GM06990 (cell line): ENCODE measurements around the gene GRHL1.

Experiments
- DNase-seq: peaks from one replicate; pipeline ENCODE4 v3.0.0-alpha.2; 2011; ENCODE audit not compliant: insufficient read length; ENCODE audit errors: extremely low read depth
- H3K27me3 ChIP-seq: replicated peaks from 2 replicates; pipeline ENCODE4 v1.6.0; 2011; ENCODE audit warnings: low read length; ENCODE audit not compliant: control insufficient read depth, insufficient read depth
- H3K36me3 ChIP-seq: 2 replicates; pipeline ENCODE4 v1.5.1; 2011; ENCODE audit warnings: low read length; ENCODE audit not compliant: control insufficient read depth, insufficient read depth
- H3K4me3 ChIP-seq: replicated peaks from 2 replicates; pipeline ENCODE4 v1.5.1; 2011; ENCODE audit warnings: low read depth, mild to moderate bottlenecking, control low read depth, low read length
- TF ChIP-seq, protein P1 (sequence below): IDR thresholded peaks from 2 replicates; pipeline ENCODE4 v1.5.1; 2011; ENCODE audit warnings: low read length, control low read depth, mild to moderate bottlenecking, inconsistent platforms; ENCODE audit not compliant: insufficient read depth, poor library complexity, severe bottlenecking

GRHL1 gene, protein sequence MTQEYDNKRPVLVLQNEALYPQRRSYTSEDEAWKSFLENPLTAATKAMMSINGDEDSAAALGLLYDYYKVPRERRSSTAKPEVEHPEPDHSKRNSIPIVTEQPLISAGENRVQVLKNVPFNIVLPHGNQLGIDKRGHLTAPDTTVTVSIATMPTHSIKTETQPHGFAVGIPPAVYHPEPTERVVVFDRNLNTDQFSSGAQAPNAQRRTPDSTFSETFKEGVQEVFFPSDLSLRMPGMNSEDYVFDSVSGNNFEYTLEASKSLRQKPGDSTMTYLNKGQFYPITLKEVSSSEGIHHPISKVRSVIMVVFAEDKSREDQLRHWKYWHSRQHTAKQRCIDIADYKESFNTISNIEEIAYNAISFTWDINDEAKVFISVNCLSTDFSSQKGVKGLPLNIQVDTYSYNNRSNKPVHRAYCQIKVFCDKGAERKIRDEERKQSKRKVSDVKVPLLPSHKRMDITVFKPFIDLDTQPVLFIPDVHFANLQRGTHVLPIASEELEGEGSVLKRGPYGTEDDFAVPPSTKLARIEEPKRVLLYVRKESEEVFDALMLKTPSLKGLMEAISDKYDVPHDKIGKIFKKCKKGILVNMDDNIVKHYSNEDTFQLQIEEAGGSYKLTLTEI

DNA sequence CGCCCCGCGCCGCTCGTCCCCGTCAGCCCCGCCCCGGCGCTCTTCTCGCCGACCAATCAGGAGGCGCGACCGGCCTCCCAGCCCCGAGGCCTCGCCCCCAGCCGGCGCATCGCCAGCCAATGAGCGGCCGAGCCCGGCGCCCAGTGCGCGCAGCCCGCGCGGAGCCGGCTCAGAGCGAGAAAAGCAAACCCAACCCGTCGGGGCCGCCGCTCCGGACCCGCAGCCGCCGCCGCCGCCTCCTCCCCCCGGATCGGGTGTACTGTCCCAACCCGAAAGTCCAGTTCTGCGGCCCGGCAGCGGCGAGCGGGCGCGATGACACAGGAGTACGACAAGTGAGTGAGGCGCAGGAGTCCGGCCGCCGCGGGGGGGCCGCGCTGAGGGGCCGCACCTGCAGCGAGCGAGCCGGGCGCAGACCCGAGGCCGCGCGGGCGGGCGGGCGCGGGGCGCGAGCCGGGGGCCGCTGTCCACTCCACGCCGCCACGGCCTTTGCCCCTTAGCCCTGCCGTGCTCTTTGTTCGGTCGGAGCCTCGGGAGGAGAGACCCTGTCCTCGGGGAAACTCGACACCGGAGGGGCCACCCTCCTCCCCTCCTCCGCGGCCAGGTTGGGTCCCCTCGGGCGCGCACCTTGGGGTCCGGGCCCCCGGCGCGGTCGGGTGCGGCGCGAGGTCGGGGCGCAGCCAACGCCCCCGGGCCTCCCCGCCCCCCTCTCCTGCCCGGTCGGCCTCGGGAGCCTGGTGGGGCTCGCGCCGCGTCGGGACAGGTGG, at the start of gene GRHL1:
Gene GRHL1, plus strand, starts transcription at position 172 of the 764 bp plus-strand sequence. Its CDS starts 141 bp downstream, at position 313.
- TF ChIP-seq, protein P1, sequence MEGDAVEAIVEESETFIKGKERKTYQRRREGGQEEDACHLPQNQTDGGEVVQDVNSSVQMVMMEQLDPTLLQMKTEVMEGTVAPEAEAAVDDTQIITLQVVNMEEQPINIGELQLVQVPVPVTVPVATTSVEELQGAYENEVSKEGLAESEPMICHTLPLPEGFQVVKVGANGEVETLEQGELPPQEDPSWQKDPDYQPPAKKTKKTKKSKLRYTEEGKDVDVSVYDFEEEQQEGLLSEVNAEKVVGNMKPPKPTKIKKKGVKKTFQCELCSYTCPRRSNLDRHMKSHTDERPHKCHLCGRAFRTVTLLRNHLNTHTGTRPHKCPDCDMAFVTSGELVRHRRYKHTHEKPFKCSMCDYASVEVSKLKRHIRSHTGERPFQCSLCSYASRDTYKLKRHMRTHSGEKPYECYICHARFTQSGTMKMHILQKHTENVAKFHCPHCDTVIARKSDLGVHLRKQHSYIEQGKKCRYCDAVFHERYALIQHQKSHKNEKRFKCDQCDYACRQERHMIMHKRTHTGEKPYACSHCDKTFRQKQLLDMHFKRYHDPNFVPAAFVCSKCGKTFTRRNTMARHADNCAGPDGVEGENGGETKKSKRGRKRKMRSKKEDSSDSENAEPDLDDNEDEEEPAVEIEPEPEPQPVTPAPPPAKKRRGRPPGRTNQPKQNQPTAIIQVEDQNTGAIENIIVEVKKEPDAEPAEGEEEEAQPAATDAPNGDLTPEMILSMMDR, result no peak
- DNase-seq, result peak; percentile 90
- Histone ChIP-seq H3K36me3 (no peaks in the 10 kb centered on the region), H3K4me3 (peak within 1 kb of the TSS; percentile 71), H3K27me3 (no peaks in the 10 kb centered on the region)

DNA sequence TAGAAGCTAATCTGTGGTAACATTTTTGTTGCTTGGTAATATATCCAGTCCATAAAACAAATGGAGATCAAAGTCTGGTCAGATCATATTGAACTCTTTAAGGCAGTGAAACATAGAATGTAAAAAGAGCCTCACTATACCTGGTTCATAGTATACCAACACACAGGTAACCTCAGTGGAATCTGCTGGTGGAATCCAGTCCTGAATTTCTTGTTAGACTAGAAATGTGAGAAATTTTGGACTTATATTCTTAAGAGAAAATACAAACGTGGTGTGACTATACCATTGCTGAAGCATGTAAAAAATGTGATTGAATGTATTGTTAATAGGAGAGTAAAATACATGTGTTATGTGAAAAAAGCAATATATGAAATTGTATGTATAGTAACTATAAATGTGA, 46.1 kb upstream of the GRHL1 start:
- DNase-seq, result no peak
- Histone ChIP-seq H3K36me3 (no peaks in the 10 kb centered on the region; the same call in 1 of the 2 replicates), H3K27me3 (no peaks in the 10 kb centered on the region), H3K4me3 (no peak overlapping the region)
- TF ChIP-seq, protein P1, result no peak

DNA sequence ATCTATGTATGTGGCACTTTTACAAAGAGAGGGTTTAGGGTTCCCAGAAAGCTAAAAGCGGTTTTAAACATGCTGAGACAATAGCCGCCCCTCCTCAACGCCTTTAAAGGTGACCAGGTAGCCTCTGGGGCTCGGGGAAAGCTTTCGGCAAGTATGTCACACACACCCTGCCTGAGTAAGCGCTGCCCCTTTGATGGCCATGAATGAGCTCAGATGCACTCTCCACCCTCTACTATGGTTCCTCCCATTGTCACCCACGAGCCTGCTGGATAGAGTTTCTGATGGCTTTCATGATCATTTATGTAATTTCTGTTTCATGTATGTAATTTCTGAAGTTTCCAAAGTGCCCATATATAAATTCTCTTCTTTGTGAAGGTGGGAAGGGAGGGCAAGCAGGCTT, 44.1 kb upstream of the GRHL1 start:
- DNase-seq, result no peak
- Histone ChIP-seq H3K27me3 (no peaks in the 10 kb centered on the region), H3K4me3 (no peak overlapping the region), H3K36me3 (no peaks in the 10 kb centered on the region; the same call in 1 of the 2 replicates)
- TF ChIP-seq, protein P1, result no peak

DNA sequence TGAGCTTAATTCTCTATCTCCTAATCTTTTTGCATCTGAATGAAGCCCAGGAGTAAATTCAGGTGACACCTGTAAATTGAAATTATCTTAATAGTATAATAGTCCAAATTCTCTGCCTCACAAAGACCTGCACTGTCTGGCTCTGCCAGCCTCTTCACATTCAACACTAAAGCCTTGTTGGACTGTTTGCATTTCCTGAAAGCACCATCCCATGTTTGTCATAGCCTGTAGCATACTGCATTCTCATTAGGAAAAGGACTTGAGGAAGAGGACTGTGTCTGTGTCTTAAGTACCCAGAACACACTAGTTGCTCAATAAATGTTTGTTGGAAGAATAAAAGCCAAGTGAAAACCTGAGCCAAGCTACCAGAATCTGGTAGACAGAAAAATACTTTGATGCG, 42.9 kb upstream of the GRHL1 start:
- DNase-seq, result no peak
- Histone ChIP-seq H3K36me3 (no peaks in the 10 kb centered on the region; the same call in 1 of the 2 replicates), H3K27me3 (no peaks in the 10 kb centered on the region), H3K4me3 (no peak overlapping the region)
- TF ChIP-seq, protein P1, result no peak

DNA sequence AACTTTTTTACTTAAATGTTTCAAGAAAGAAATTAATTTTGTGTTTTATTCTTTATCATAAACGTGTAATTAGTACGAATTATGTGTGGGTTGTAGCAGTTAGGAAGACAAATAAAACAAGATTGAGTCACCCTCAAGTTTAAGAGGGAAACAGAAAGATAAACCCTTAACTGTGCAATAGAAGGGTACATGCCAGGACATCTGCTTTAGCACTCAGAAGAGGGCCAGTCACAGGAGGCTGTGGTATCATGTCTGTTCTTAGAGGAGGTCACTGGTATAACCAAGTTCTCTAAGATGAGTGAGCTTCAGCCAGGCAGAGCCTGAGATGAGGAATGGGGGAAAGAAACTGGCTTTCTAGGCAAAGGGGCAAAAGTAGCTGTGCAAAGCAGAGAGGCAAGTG, 42.4 kb upstream of the GRHL1 start:
- no peak for DNase-seq
- TF ChIP-seq, protein P1, result no peak

More for the DNA sequence above, 42.4 kb upstream of the GRHL1 start:
- Histone ChIP-seq H3K36me3 (no peaks in the 10 kb centered on the region; the same call in 1 of the 2 replicates), H3K27me3 (no peaks in the 10 kb centered on the region), H3K4me3 (no peak overlapping the region)
